Stimulated activated CD4-positive, alpha-beta T cell treated with anti-CD3 and anti-CD28 coated beads, Interleukin-4, amount 100 ng/mL, for 48 hours (primary cell): ENCODE measurements around the gene CTBP1.

Experiments
- DNase-seq, 2 donors: peaks; one replicate each; pipeline ENCODE4 v3.0.0-alpha.2; 2020; ENCODE audit warnings: low read depth in 2 of 2

CTBP1 gene

GRCh38 chr4:1249731-1250526, 999 bp upstream of the CTBP1 start:
- peak in 1 of 2 donors; percentile 50 for DNase-seq

- DNase-seq = peak; percentile 73 to 77
Measured at GRCh38 chr4:1249148-1249730, 309 bp upstream of the CTBP1 start.

GRCh38 chr4:1247864-1248244, 1.1 kb downstream of the CTBP1 start:
- no peak for DNase-seq

GRCh38 chr4:1246901-1247863, 1.7 kb downstream of the CTBP1 start:
- no peak for DNase-seq

- no peak for DNase-seq
Measured at GRCh38 chr4:1246111-1246881, 2.6 kb downstream of the CTBP1 start.

GRCh38 chr4:1245481-1246051, 3.4 kb downstream of the CTBP1 start:
- no peak for DNase-seq

- no peak for DNase-seq
Measured at GRCh38 chr4:1244978-1245471, 3.9 kb downstream of the CTBP1 start.

- DNase-seq = no peak
Measured at GRCh38 chr4:1244081-1244977, 4.6 kb downstream of the CTBP1 start.

GRCh38 chr4:1243451-1244080, 5.4 kb downstream of the CTBP1 start:
- no peak for DNase-seq

- DNase-seq = no peak
Measured at GRCh38 chr4:1242506-1243450, 6.2 kb downstream of the CTBP1 start.

GRCh38 chr4:1241936-1242505, 6.9 kb downstream of the CTBP1 start:
- DNase-seq = no peak

- no peak for DNase-seq
Measured at GRCh38 chr4:1241466-1241935, 7.4 kb downstream of the CTBP1 start.

GRCh38 chr4:1240721-1241465, 8.0 kb downstream of the CTBP1 start:
- DNase-seq = no peak

- DNase-seq = no peak
Measured at GRCh38 chr4:1239950-1240307, 9.0 kb downstream of the CTBP1 start.

- no peak for DNase-seq
Measured at GRCh38 chr4:1239141-1239949, 9.6 kb downstream of the CTBP1 start.

GRCh38 chr4:1238676-1239000, 10.3 kb downstream of the CTBP1 start:
- no peak for DNase-seq
